Neuronal stem cell (in vitro differentiated cells): ENCODE results near the gene CLTCL1.

ENCODE experiments used
- DNase-seq: peaks from one replicate; pipeline ENCODE4 v3.0.0-alpha.2; 2013; ENCODE audit warnings: low spot score
- H2AFZ ChIP-seq: one replicate; pipeline ENCODE4 v1.6.1; 2013; ENCODE audit warnings: mild to moderate bottlenecking, low read length, inconsistent platforms
- H2AK5ac ChIP-seq: 2 replicates; pipeline ENCODE4 v1.6.1; 2013; ENCODE audit warnings: low read depth, mild to moderate bottlenecking, inconsistent platforms, low read length, moderate library complexity, mixed read lengths
- H2BK120ac ChIP-seq: 2 replicates; pipeline ENCODE4 v1.6.1; 2013; ENCODE audit warnings: low read depth, mild to moderate bottlenecking, inconsistent platforms, low read length, moderate library complexity, mixed read lengths
- H2BK12ac ChIP-seq: one replicate; pipeline ENCODE4 v1.6.1; 2013; ENCODE audit warnings: low read length, inconsistent platforms
- H2BK15ac ChIP-seq: 2 replicates; pipeline ENCODE4 v1.6.1; 2013; ENCODE audit warnings: mild to moderate bottlenecking, low read length, inconsistent platforms, mixed read lengths
- H2BK5ac ChIP-seq: one replicate; pipeline ENCODE4 v1.6.1; 2013; ENCODE audit warnings: inconsistent platforms, mild to moderate bottlenecking, low read length, moderate library complexity
- H3K14ac ChIP-seq: one replicate; pipeline ENCODE4 v1.6.1; 2013; ENCODE audit warnings: low read length, inconsistent platforms
- H3K18ac ChIP-seq: 2 replicates; pipeline ENCODE4 v1.6.1; 2013; ENCODE audit warnings: low read length, inconsistent platforms
- H3K23ac ChIP-seq: 2 replicates; pipeline ENCODE4 v1.6.1; 2013; ENCODE audit warnings: low read depth, mild to moderate bottlenecking, mixed read lengths, low read length, inconsistent platforms; ENCODE audit not compliant: poor library complexity
- H3K27ac ChIP-seq: replicated peaks from 3 replicates; pipeline ENCODE4 v1.5.1; 2013; ENCODE audit warnings: low read length, inconsistent platforms
- H3K27me3 ChIP-seq, 3 experiments: 2 replicates each; pipeline ENCODE4 v1.6.1; 2013; ENCODE audit warnings: low read length in 3 of 3, mild to moderate bottlenecking in 2 of 3, inconsistent platforms in 1 of 3, low read depth in 1 of 3, mixed read lengths in 1 of 3, moderate library complexity in 1 of 3; ENCODE audit not compliant: control insufficient read depth in 3 of 3, insufficient read depth in 3 of 3
- H3K36me3 ChIP-seq, 2 donors: replicated peaks in 1 of 2; 2 replicates each; pipeline ENCODE4 v1.6.1; 2013; ENCODE audit warnings: low read length in 2 of 2; ENCODE audit not compliant: control insufficient read depth in 2 of 2, insufficient read depth in 2 of 2
- H3K4ac ChIP-seq: 2 replicates; pipeline ENCODE4 v1.6.1; 2013; ENCODE audit warnings: inconsistent platforms, mild to moderate bottlenecking, low read length, moderate library complexity
- H3K4me1 ChIP-seq, 2 donors: 1 replicate in 1 of 2; 2 replicates in 1 of 2; pipeline ENCODE4 v1.6.1; 2013; ENCODE audit warnings: low read length in 2 of 2, low read depth in 1 of 2; ENCODE audit not compliant: control insufficient read depth in 2 of 2, insufficient read depth in 1 of 2
- H3K4me2 ChIP-seq: one replicate; pipeline ENCODE4 v1.6.1; 2013; ENCODE audit warnings: mild to moderate bottlenecking, low read length, inconsistent platforms; ENCODE audit not compliant: insufficient read depth, poor library complexity, severe bottlenecking
- H3K4me3 ChIP-seq, 2 donors: 2 replicates each; pipeline ENCODE4 v1.5.1; 2013; ENCODE audit warnings: low read length in 2 of 2, mild to moderate bottlenecking in 2 of 2, inconsistent platforms in 1 of 2, moderate library complexity in 1 of 2
- H3K79me1 ChIP-seq: one replicate; pipeline ENCODE4 v1.6.1; 2013; ENCODE audit warnings: low read depth, mild to moderate bottlenecking, inconsistent platforms, low read length, moderate library complexity
- H3K9ac ChIP-seq: one replicate; pipeline ENCODE4 v1.6.1; 2013; ENCODE audit warnings: mild to moderate bottlenecking, low read depth, low read length, inconsistent platforms; ENCODE audit not compliant: poor library complexity
- H3K9me3 ChIP-seq, 2 donors: replicated peaks in 1 of 2; 2 replicates each; pipeline versions ENCODE3 to v1.6.1; 2013; ENCODE audit warnings: low read length in 2 of 2, mild to moderate bottlenecking in 2 of 2, inconsistent platforms in 1 of 2, low read depth in 1 of 2, mixed read lengths in 1 of 2, moderate library complexity in 1 of 2; ENCODE audit not compliant: control insufficient read depth in 2 of 2, insufficient read depth in 1 of 2
- H4K8ac ChIP-seq: one replicate; pipeline ENCODE4 v1.6.1; 2013; ENCODE audit warnings: low read depth, mild to moderate bottlenecking, inconsistent platforms, low read length, moderate library complexity
- H4K91ac ChIP-seq: one replicate; pipeline ENCODE4 v1.6.1; 2013; ENCODE audit warnings: low read length, low read depth, mild to moderate bottlenecking, inconsistent platforms; ENCODE audit not compliant: poor library complexity
- WGBS, 2 donors: extraction: QIAGEN DNeasy Blood & Tissue Kit; methylation state at CpG; one replicate each; pipeline ENCODE4 v1.1.7; 2013; ENCODE audit warnings: missing lambda C conversion rate in 2 of 2, mixed read lengths in 1 of 2; ENCODE audit not compliant: insufficient read length in 2 of 2, insufficient replicate concordance in 1 of 2; ENCODE audit errors: extremely low coverage in 2 of 2; 5-methylcytosine and 5-hydroxymethylcytosine counted together

Gene CLTCL1

DNA sequence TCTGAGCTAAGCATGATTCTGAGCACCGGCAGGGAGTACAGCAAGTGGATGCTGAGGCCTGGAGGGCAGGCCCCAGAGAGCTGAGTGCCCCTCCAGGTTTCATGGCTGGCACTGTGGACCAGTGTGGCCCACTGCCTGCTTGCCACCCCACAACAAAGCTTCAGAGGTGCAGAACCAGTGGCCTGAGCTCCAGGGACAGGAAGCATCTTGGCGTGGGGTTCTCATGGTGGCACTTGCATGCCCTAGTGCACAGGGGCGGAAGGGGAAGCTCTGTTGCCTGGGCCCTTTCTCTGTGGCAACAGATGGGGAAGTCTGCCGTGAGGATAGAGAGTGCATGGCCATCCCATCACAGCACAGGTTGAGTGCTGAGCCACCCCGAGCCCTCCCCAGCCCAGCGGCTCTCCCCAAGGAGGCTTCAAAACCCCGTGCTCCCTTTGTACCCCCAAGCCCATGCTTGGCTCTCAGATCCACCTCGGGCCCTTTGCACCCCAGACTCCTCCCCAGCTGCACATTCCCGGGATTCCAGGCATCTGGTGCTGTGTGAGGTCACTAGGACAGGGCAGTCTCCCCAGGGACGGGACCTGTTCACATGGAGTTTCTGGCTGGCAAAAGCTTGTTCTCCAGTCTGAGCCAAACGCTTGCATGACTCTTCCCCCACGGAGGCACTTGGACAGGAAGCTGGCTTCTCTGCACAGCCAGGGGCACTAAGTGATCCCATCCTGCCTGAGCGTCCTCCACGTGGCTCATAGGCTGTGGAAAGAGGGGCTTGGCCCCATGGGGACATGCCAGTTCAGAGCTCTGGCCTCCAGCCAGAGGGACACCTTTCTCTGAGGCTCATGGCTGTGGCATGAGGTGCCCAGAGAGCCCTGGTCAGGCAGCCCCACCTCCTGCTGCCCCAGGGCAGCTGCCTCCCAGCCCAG lies 117.2 kb downstream of the CLTCL1 start:
- peak overlapping the region; percentile 52 for H3K27ac ChIP-seq
- no peak overlapping the region for H3K18ac ChIP-seq
- H2AK5ac ChIP-seq = no peak overlapping the region
- H2BK5ac ChIP-seq = no peak overlapping the region
- H3K27me3 ChIP-seq = peaks cover 3 to 17% (median 14%) of the 10 kb centered on the region in 3 experiments
- H4K91ac ChIP-seq = no peak overlapping the region
- H3K9me3 ChIP-seq = no peaks in the 10 kb centered on the region
- H3K79me1 ChIP-seq = peaks cover 31% of the 10 kb centered on the region
- DNase-seq = no peak
- H4K8ac ChIP-seq = no peak overlapping the region
- H2BK15ac ChIP-seq = no peak overlapping the region
- peak overlapping the region; percentile 14 for H3K4me2 ChIP-seq
- peak overlapping the region; percentile 17 for H2BK12ac ChIP-seq
- H3K4me3 ChIP-seq = peak overlapping the region in 1 of 2 donors; percentile 55
- H2BK120ac ChIP-seq = no peak overlapping the region
- WGBS, 2 donors = no CpG with 5 or more reads among the region's 14 CpGs
- H3K23ac ChIP-seq = peak overlapping the region; percentile 95
- H3K9ac ChIP-seq = no peak overlapping the region
- H3K36me3 ChIP-seq = peaks cover 18 to 42% of the 10 kb centered on the region in 2 donors
- H2AFZ ChIP-seq = no peak overlapping the region
- H3K4me1 ChIP-seq = peaks cover 26 to 40% of the 10 kb centered on the region in 2 donors
- H3K4ac ChIP-seq = no peak overlapping the region
- no peak overlapping the region for H3K14ac ChIP-seq

DNA sequence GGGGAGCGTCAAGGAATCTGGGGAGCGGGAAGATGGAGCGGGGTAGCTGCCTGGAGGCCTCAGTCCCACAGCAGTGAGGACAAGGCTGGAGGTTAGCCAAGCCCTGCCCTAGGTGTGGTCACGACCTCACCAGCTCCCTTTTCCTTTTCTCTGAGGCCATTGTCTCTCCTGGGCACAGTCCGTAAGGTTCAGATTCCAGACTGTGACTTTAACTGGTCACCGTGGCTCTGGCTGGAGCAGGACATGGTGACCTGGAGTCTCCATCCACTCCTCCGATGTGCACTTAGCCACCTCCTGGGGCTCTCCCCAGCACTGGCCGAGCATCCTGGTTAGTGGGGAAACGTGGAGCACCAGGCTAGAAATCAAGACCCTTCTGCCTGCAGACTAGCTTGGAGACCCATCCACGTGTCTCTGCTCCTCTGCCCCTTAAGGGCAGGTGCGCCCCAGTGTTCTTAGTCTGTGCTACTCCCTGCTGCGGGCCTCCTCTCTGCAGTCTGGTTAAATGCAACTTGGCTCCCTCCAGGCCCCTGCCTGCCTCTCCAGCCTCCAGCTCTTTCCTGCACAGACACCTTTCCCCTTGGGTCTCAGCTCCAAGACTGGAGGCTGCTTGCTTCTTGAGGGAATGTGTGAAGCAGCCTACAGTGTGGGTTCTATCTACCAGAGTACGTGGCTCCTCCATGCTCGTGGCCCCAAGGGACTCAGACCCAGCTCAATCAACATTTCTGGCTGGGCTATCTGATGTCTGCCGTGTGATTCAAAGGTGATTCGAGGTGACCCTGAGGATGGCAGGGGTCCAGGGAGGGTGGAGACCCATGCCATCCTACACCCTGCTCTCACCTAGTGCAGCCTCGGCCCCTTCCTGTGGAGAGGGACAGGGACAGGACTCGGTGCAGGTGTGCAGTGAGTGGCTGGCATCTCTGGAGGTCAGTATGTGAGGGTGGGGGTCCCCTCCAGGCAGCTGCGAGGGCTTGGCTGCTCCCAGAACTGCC lies 118.2 kb downstream of the CLTCL1 start:
- no peak overlapping the region for H2BK5ac ChIP-seq
- H3K27me3 ChIP-seq = peaks cover 7 to 28% (median 24%) of the 10 kb centered on the region in 3 experiments
- H3K36me3 ChIP-seq = peaks cover 18 to 42% of the 10 kb centered on the region in 2 donors
- no peak overlapping the region for H2BK12ac ChIP-seq
- H4K8ac ChIP-seq = no peak overlapping the region
- peaks cover 31% of the 10 kb centered on the region for H3K79me1 ChIP-seq
- no peak for DNase-seq
- H3K23ac ChIP-seq = peak overlapping the region; percentile 95
- no peak overlapping the region for H4K91ac ChIP-seq
- H3K4me3 ChIP-seq = peak overlapping the region in 1 of 2 donors; percentile 92
- H3K9ac ChIP-seq = peak overlapping the region; percentile 34
- H3K4me1 ChIP-seq = peaks cover 26 to 40% of the 10 kb centered on the region in 2 donors
- no peak overlapping the region for H3K14ac ChIP-seq
- H3K18ac ChIP-seq = no peak overlapping the region
- H3K9me3 ChIP-seq = no peaks in the 10 kb centered on the region
- no peak overlapping the region for H2BK120ac ChIP-seq
- no peak overlapping the region for H3K27ac ChIP-seq
- no peak overlapping the region for H3K4ac ChIP-seq
- no peak overlapping the region for H3K4me2 ChIP-seq
- H2AFZ ChIP-seq = no peak overlapping the region
- H2AK5ac ChIP-seq = no peak overlapping the region
- no peak overlapping the region for H2BK15ac ChIP-seq
- no CpG with 5 or more reads among the region's 19 CpGs for WGBS, 2 donors

DNA sequence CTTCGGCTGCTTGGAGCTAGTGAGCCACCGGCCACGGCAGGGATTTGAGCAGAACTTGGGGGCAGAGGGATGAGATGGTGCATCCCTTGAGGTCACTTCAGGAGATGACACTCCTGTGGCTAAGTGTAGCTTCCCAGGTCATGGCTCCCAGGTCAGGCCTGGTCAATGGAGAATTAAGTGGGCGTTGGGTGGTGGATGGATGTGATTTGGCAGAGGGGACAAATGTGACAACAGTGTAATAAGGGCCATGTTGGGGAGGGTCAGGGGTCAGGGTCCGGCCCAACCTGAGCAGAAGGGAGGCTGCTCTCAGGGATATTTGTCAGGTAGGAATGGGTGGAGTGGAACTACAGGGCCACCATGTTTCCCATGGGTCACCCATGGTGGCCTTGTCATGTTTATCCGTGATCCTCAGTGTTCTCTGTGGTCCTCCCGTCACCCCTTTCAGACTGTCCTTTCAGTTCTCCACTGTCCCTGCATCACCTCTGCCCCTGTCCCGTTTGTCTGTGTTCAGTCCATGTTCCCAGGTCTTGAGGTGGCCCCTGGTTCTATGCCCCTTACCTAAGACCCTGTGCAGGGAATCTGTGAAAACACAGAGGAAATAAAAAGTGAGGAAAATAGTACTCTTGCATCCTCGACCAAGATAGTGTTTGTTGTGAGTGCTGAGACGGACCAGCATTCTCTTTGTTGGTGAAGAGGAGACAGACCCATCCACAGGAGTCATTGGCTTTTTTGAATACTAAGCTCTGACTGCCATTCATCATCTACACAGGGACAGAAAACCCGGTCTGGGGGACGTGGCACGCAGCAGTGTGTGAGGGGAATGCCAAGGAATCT lies 119.1 kb downstream of the CLTCL1 start:
- peaks cover 24 to 38% of the 10 kb centered on the region in 2 donors for H3K4me1 ChIP-seq
- H3K23ac ChIP-seq = peak overlapping the region; percentile 100
- H4K8ac ChIP-seq = no peak overlapping the region
- peak overlapping the region; percentile 51 for H3K14ac ChIP-seq
- no peak overlapping the region for H4K91ac ChIP-seq
- peaks cover 18 to 40% of the 10 kb centered on the region in 2 donors for H3K36me3 ChIP-seq
- peak overlapping the region; percentile 80 for H2BK5ac ChIP-seq
- H3K27ac ChIP-seq = no peak overlapping the region
- H3K4ac ChIP-seq = no peak overlapping the region
- WGBS, 2 donors = no CpG with 5 or more reads among the region's 13 CpGs
- peak overlapping the region; percentile 93 for H2AK5ac ChIP-seq
- no peak overlapping the region for H2BK120ac ChIP-seq
- no peak overlapping the region for H2BK15ac ChIP-seq
- peaks cover 27% of the 10 kb centered on the region for H3K79me1 ChIP-seq
- H3K4me2 ChIP-seq = peak overlapping the region; percentile 98
- no peak for DNase-seq
- H2BK12ac ChIP-seq = no peak overlapping the region
- H3K9ac ChIP-seq = peak overlapping the region; percentile 100
- peak overlapping the region; percentile 92 to 93 for H3K4me3 ChIP-seq
- no peaks in the 10 kb centered on the region for H3K9me3 ChIP-seq
- peak overlapping the region; percentile 88 for H3K18ac ChIP-seq
- H3K27me3 ChIP-seq = peaks cover 7 to 35% (median 33%) of the 10 kb centered on the region in 3 experiments
- peak overlapping the region; percentile 99 for H2AFZ ChIP-seq
